HG03571 (cell line): Measurements from ENCODE around the gene BBS1.

Experiments used
- ATAC-seq: cut with Tn5 transposase; IDR thresholded peaks from one replicate; pipeline ENCODE4 v1.9.1; 2021; ENCODE audit not compliant: unreplicated experiment

The BBS1 gene

DNA sequence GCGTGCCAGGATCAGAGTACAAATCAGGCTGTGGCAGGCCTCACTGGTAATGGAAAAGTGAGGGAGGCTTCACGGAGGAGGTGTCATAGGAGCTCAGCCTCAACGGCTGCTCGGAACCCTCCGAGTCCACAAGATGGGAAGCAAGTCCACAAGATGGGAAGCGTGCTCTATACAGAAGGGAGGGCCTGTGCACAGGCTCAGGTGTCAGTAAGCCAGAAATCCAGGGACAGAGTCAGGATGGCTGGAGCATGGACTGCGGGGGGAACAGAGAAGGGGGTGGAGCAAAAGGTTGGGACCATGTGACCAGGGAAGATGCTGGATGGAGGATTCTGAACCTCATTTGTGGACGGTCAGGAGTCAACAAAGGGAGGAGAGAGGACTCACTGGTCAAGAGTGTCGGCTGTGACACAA lies 33.6 kb upstream of the BBS1 start:
- ATAC-seq: no peak

DNA sequence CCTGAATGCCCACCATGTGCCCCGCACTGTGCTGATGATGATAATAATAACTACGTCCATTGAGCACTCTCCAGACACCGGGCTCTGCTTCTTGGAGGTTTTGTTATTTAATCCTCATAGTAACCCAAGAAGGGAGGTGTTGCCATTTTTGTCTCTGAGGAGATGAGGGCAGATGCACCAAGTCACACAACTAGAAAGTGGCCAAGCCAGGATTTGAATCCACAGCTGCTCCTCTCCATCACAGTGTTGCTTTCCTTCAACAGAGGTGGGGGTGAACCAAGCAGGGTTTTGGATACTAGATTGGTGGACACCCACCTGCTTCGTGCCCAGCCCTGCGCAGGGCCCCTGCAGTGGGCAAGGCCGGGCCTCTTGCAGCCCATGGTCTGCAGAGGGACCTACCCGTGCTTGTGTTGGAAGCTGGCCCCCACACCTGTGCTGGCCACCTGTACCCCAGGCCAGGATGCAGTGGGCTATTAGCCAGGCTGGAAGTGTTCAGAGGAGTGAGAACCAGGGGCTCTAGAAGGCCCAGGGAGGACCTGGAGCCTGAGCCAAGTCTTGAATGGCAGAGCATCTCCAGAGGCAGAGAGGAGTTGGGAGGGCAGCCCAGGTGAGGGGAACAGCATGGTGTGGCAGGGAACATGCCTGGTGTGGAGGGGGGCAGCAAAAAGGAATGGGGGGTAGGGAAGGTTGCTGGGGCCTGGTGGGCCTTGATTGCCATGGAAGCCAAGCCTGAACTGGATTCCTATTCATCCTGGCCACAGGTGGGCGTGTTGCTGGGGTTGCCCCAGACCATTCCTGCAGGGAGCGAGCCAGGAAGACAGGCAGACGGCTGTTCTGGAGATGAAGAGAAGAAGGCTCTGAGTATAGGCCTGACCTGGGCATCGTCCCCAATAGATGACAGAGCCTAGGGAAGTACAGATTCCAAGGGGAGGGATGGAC lies 32.9 kb upstream of the BBS1 start:
- no peak for ATAC-seq

DNA sequence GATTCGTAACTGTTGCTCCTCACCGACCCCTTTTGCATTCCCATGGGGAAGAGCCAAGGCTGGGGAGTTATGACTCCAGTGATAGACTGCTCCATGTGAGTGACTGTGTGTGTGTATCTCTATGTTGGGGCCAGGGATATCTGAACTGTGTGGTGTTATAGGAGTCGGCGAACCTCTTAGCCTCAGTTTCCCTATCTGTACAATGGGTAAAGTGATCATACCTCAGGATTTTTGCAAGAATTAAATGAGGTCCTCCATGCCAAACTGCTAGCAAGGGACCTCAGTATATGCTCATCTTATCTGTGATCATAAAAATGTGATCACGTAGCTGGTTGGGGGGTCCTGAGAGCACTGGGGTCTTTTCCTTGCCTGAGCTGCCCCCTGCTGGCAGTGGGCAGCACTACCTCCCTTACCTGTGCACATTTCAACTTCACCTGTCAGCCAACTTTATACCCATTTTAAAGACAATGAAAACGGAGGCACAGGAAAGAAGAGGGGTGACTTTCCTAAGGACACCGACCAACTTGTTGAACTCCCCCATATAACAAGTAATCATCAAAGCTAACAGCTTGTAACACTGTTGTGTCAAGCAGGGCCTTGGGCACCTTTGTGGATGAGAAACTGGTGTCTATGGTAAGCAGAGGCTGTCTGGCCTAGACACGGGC lies 31.6 kb upstream of the BBS1 start:
- ATAC-seq: no peak

DNA sequence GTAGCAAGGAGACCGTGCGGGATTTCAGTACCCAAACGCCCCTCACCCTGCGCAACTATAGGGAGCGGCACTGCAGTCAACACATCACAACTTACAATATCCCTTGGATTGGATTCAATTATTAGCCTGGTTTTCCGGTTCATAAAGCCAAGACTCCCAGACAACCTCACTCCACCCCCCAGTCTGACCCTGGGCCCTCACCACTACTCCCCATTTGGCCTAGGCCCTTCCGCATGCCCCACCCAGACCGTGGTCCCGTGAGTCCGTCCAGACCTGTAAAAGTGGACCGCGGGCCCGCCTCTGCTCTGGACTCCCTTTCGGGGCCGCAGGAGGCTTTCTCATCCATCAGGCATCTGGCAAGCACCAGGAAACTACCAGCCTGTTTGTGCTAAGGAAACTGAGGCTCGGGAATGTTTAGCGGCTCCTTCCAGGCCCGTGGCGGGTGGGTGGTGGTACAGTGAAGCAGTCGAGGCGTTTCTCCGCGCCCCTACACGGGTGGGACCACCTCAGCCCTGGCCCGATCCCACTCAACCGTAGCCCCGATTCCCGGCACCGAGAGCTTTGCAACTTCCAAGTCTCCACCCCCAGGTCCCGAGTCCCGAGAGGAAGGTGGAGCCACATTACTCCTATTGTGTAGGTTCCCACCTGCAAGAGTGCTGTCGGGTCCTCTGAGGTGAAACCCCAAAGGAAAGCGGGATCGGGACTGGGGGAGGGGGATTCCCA lies 30.9 kb upstream of the BBS1 start:
- no peak for ATAC-seq

DNA sequence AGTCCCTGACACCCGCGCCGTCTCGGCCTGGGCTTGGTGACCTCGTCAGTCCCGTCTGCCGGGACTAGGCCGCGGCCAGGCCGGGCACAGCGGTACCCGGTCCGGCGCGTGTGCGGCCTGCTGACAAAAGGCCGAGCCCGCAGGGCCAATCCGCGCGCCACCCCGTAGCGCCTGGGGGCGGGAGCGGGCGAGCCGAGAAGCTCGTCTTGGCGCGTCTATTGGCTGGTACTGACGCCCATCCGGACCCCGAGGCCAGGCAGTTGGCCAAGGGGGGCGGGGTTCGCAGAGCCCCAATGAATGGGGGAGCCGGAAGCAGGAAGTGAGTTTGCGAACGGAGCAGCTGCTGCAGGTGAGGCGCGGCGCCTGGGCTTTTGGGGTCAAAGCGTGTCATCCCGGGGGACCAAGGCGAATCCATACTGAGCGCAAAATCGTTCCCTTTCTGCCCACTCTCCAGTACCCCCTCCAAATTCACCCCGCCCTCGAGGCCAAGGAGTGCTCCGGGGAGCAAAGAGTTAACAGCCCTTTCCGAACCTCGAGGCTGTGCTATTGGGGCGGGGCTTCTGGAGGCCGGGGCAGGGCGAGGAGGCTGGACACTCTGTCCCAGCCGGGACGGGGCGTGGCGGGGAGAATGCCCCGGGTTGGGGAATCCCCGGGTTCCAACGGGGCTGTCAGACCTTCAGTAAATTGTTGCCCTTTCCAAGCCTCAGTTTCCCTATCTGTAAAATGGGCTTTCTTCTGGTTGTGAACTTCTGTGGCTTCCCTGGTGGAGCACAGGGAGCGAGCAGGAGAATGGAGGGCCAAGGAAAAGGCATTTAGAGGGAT lies 30.1 kb upstream of the BBS1 start, which contains the start of gene DPP3:
DPP3 (plus strand) TSS at position 318 of the 822 bp plus-strand sequence. CDS start 1,767 bp downstream, outside the sequence.
- peak; percentile 77 for ATAC-seq

DNA sequence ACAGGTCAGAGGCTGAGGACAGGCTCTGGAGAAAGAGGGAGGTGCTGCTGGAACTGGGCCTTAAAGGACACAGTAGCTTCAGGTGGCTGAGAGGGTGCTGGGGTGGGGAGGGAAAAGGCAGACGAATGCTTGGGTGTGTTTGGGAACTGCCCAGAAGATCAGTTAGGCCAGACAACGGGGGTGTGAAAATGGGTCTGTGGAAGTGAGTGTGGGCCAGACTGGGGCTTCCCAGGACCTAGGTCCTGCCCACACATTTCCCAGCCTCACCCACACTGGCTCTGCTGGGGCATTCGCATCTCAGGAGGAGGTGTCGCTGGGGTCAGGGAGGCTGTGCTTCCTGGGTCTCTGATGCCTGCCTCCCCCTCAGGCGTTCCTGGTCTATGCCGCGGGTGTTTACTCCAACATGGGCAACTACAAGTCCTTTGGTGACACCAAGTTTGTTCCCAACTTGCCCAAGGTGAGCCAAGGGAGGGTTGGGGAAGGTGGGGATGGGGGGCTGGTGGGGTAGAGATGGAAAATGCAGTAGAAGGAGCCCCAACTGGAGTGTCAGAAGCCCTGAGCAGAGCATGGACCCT lies 25.5 kb upstream of the BBS1 start:
- ATAC-seq: no peak

DNA sequence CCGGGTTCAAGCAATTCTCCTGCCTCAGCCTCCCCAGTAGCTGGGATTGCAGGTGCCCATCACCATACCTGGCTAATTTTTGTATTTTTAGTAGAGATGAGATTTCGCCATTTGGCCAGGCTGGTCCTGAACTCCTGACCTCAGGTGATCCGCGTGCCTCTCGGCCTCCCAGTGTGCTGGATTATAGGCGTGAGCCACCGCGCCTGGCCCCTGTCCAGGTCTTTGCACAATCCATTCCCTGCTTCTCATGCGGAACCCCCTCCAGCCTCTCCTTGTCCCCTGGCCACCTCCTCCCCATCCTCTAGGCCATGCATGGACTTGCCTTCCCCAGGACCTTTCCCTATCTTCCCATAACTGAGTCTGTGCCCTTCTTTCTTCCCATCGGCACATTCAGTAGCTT lies 21.5 kb upstream of the BBS1 start:
- no peak for ATAC-seq

DNA sequence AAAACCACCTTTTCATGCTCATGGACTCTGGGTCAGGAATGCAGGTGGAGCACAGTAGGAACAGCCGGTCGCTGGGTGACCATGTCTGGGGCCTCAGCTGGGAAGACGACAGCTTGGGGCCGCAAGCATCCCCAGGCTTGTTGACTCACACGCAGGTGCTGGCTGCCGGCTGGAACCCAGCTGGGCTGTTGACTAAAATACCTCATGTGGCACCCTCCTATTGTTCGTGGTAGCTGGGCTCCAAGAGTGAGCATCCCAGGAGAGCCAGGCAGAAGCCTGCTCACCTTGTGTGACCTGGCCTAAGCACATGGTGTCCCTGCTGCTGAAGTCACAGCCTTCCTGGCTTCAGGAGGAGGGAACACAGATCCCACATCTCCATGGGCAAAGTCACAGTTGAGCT lies 20.8 kb upstream of the BBS1 start:
- ATAC-seq: no peak

DNA sequence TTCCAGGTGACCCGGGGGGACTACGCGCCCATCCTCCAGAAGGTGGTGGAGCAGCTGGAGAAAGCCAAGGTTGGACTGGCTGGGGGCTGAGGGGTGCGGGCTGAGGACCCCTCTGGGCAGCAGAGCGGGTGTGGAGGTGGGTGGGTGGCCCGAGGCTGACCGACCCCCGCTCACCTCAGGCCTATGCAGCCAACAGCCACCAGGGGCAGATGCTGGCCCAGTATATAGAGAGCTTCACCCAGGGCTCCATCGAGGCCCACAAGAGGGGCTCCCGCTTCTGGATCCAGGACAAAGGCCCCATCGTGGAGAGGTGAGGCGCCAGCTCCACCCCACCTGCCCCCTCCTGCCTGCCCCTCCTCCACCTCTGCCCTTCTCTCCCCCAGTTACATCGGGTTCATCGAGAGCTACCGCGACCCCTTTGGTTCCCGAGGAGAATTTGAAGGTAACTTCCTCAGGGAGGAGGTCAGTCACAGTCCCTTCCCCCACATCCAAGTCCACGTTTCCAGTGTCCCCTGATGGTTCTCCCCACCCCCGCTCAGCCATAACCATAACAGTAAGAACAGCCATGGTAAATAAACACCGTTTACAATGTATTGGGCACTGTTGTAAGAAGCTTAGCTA lies 19.0 kb upstream of the BBS1 start:
- ATAC-seq: no peak

DNA sequence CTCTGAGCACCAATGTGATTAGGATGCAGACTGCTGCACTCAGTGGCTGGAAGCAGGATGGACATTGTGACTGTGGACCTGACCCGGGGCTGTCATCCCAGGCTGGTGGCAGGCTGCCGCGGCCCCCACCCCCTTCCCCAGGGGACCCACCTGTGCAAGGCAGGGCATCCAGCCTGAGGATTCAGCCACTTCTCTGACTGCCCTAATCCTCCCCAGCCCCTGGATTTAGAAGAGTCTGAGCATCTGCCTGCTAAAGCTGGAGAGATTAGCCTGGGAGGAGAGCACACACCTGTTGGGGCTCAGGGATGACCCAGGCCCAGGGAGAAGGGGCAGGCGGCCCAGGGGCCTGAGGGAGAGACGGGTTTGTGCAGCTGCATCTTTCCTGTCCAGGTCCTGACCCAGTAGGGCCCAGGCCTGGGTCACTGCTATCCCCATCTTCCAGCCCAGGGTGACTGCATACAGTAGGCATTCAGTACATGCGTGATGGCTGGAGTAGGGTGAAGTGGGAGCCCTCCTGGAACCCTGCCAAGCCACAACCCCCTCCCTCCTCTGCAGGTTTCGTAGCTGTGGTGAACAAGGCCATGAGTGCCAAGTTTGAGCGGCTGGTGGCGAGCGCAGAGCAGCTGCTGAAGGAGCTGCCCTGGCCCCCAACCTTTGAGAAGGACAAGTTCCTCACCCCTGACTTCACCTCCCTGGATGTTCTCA lies 18.1 kb upstream of the BBS1 start:
- no peak for ATAC-seq

DNA sequence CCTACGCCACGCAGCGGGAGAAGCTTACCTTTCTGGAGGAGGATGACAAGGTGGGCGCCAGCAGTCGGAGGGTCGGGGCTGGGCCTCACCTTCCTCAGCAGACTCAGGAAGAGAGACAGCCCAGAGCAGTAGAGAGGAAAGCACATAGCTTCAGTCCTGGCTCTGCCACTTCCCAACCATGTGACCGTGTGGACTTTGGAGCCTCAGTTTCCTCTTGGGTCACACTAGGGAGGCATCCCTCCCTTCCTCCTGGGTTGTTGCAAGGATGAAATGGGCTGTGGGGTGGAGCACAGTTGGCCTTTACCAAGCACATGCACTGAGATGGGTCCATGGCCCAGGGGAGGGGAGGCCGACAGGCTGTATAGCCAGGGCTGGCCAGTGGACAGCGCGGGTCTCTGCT lies 17.3 kb upstream of the BBS1 start:
- ATAC-seq: no peak

DNA sequence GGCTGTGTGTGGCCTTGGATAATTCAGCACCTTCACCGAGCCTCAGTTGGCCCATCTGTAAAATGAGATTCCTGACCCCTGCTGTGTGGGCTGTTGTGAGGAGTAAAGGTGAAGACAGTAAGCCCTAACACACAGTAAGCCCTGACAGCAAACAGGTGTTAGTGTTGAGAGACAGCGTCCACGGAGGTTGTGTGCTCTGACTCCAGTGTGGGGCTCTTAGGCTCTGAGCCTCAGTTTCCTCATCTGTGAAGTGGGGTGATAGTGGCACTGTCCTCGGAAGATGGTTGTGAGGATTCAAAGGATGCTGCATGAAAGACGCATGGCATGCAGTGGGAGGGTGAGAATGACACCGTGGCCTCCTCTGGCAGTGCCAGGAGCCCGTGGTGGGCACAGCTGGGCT lies 16.0 kb upstream of the BBS1 start:
- ATAC-seq: no peak

DNA sequence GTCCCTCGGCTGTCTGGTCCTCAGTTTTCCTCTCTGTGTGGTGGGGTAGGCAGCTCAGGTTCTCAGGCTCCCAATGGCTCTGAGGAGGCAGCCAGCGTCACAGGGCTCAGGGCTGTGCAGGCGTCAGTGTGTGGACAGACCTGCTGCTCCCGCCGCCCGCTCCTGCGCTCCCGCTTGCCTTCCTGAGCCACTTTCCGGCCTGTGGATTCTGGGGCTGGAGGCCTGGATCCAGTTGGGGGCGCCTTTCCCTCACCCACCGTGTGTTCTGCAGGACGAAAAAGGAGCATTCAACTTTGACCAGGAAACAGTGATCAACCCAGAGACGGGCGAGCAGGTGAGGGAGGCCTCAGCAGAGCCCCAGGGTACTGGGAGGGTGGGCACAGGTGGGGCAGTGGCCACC lies 15.5 kb upstream of the BBS1 start:
- no peak for ATAC-seq

DNA sequence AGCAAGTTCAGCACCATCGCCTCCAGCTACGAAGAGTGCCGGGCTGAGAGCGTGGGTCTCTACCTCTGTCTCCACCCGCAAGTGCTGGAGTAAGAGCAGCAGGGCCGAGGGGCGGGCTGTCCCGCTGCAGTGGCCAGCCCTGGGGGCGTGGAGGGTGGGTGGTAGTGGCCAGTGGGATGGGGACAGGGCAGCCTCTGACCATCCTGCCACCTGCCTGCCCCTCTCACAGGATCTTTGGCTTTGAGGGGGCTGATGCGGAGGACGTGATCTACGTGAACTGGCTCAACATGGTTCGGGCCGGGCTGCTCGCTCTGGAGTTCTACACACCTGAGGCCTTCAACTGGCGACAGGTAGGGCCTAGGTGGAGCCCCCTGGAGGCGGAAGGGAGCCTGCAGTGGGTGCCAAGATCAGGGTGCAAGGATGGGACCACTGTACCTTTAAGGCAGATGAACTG lies 15.0 kb upstream of the BBS1 start:
- no peak for ATAC-seq

DNA sequence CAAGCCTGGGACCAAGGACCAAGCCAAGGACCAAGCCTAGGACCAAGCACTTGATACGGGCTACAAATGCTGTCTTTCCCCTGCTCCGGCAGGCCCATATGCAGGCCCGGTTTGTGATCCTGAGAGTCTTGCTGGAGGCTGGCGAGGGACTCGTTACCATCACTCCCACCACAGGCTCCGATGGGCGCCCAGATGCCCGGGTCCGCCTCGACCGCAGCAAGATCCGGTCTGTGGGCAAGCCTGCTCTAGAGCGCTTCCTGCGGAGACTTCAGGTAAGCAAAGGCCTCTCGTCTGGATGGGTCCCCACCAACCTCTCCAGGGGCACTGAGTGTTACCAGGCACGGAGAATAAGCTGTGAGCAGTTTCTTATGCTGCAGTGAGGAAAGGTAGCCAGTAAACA lies 13.2 kb upstream of the BBS1 start:
- no peak for ATAC-seq

DNA sequence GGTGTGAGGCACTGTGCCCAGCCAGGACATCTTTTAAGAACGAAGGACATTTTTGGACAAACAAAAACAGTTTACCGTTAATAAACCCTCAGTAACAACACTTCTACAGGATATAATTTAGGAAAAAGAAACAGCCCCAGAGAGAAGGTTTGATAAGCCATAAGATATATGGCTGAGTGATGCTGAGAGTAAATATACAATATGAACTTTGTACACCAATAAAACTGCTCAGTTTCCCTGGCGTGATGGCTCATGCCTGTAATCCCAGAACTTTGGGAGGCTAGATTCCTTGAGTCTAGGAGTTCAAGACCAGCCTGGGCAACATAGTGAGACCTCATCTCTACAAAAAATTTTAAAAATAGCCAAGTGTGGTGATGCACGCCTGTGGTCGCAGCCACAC lies 11.9 kb upstream of the BBS1 start:
- no peak for ATAC-seq

DNA sequence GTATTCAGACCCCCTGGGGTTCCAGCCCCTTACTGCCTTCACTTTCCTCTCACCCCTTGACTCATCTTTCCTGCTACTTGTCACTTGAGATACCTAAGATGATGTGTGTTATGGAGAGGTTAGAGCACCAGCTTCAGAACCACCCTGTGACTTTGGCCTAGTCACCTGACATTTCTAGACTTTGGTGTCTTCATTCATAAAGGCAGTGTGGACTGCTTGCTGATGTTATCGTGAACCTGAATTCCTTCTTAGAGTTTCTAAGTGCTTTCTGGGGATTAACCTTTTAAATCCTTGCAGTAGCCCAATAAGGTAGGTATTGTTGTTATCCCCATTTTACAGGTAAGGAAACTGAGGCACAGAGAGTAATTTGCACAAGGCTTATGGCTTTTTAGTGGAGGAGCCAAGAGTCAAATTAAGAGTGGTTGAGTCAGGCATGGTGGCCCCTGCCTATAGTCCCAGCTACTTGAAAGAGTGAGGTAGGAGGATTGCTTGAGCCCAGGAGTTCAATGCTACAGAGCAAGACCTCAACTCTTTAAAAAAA lies 5.1 kb upstream of the BBS1 start:
- ATAC-seq: no peak

DNA sequence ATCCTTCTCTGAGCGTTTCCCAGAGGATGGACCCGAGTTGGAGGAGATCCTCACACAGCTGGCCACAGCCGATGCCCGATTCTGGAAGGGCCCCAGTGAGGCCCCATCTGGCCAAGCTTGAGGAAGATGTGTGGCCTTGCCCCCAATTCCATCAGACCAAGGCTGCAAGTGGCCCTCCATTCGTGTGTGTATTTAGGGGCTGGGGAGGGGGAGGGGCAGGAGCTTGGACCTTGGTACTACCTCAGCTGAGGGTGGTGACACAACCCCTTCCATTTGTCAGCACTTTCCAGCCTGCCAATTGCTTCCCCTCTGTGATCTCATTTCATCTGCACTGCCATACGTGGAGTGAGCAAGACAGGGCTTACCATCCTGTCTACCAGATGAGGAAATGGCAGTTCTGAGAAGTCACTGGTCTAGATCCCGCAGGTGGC lies 1.3 kb upstream of the BBS1 start:
- no peak for ATAC-seq

DNA sequence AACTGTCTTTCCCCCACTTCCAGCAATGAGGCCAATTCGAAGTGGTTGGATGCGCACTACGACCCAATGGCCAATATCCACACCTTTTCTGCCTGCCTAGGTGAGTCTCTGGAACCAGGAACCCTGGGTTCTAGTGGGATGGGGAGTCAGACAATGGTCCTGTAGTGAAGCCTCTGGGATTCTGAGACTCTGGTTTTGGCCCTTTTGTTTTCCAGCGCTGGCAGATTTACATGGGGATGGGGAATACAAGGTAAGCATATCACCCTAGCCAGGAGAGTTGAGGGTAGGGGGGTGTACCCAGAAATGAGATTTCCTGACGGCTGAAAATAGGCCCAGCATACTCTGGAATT lies 530 bp downstream of the BBS1 start:
- ATAC-seq: no peak
